HG03432 (cell line): ENCODE results near the gene CASP1.
A peak's percentile ranks its signal among the peaks of the same experiment; 100 is the strongest.

Experiments used
- ATAC-seq: cut with Tn5 transposase; IDR thresholded peaks from one replicate; pipeline ENCODE4 v1.9.1; 2021; ENCODE audit warnings: mild to moderate bottlenecking, moderate library complexity; ENCODE audit not compliant: unreplicated experiment

CASP1 gene

DNA sequence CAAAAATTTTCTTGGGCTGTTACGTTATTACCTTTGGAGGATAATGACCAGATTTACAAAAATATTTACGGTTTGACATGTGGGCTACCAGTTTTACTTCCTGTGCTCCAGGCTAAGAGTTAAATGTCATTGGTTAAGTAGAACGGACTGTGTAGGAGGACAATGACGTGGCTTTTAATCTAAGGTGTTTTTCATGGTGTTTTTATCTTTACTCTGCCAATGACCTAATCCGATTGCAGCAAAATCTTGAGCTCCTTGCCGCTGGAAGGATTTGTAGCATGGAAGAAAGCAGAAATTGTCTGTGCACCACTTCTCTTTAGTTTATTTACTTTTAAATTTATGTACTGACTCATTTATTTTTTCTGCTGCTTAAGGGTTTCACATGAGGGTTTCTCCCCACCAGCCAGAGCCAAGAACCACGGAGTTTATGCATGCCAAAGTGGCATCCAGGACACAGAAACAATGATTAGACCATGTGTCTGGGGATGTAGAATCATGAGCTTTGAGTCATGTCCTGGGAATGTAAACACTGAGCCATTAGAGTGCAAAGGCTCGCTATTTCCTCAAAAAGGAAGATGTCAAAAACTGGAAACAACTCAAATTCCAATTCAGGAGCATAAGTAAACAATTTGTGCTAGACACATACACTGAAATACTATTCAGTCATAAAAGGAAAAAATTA, 12.1 kb upstream of the CASP1 start:
- ATAC-seq = no peak

DNA sequence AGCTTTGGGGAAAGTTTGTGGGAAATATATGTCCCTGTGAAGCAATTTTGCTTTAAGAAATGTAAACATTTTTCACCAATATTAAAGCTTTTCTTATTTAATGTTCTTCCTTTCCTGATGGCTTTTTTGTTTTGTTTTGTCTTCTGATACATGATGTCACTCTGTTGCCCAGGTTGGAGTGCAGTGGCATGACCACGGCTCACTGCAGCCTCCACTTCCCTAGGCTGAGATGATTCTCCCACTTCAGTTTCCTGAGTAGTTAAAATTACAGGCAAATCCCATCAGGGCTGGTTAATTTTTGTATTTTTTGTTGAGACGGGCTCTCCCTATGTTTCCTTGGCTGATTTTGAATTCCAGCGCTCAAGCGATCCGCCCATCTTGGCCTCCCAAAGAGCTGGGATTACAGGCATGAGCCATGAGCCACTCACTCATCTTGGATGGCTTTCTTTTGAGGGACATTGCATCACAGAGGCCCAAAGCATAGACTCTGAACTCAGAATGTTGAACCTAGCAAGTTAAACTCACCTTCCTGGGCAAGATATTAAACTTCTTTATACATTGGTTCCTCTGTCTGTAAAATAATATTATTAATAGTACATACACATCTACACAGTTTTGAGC, 10.8 kb upstream of the CASP1 start:
- ATAC-seq = no peak

DNA sequence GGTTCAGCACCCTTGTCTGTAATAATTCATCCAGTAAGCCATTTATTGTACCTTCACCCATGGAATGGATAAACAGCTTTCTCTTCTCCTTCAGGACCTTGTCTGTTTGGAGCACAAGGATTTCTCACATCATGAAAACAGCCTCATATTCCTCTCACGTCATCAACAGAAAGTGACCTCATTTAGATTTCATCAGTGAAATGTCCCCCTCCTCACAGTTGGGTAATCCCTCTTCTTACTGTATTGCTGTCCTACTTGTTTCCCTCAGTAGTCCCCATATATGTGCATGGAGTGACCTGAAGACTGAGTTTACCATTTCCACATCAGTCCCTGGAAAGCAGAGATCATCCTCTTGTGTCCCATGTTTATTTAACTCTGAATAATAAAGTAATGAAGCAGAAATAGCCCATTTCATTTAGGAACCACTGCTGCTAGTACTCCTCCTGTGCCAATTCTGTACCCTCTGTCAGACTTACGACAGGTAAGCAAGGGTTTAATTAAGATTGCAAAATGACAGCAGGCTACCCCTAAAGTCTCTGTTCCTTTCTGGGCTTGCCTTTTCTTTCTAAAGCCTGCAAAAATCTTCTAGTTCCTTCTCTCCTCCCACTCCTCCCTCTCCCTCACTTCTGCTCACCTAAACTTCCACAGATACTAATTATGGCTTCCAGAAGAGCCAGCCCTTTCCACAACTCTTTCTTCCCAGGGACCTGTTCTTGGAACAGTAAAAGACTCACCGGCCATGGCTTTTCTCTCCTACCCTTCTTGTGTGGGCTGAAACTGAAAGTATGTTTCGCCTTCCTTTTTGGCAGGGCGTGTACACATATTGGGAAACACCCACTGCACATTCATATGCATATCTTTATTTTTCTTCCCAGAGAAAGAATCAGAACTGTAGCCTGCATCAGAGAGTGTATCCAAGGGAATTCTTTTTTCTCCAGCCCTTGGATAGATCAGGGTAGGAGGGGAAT, 9.9 kb upstream of the CASP1 start, which contains the start of gene CARD16:
Gene CARD16 (minus strand): TSS at position 779 of the 968 bp plus-strand sequence. CDS start 38 bp downstream, at position 741.
- ATAC-seq = peak; percentile 99

DNA sequence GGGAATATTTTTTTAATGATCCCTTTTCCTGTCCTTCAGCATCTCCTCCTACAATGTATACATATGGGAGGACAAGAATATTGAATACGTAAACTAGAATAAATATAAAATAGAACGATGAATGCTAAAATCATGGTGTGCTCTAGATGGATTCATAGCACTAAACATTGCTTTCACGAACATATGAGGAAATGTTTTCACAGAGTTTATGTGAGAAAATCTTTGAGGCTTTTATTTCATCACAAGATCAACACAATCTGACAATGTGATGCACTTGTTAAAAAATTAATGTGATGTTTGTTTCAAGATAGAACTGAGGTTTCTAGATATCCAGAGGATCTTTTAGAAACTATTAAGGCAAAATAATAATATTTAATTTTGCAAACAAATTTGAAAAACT, 7.2 kb upstream of the CASP1 start:
- no peak for ATAC-seq

GRCh38 chr11:105040703-105041102, 5.8 kb upstream of the CASP1 start:
- ATAC-seq = no peak

GRCh38 chr11:105034388-105034787, 556 bp downstream of the CASP1 start:
- ATAC-seq = peak; percentile 5

GRCh38 chr11:105033781-105034180, 1.2 kb downstream of the CASP1 start:
- ATAC-seq = no peak

DNA sequence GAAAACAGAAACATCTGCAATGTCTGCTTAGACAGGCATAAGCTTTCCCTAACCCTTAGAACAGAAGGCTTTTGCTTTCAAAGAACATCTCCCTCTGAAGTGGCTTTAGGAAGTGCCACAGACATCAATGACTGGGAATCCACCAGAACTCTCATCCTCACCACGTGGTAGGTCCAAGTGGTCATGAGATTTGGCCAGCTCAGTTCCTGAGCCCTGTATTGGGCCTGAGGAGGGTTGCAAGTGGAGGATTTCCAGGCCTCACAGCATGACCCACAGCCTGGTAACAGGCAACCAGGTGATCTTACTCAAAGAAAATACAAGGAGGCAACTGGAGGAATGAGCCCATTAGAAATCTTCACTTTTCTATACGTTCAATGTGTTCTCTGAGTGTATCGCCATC, 1.6 kb downstream of the CASP1 start:
- ATAC-seq = no peak

GRCh38 chr11:105032495-105032894, 2.4 kb downstream of the CASP1 start:
- peak; percentile 19 for ATAC-seq

GRCh38 chr11:105027678-105028077, 7.3 kb downstream of the CASP1 start:
- no peak for ATAC-seq

GRCh38 chr11:105024394-105024793, 10.6 kb downstream of the CASP1 start:
- no peak for ATAC-seq

DNA sequence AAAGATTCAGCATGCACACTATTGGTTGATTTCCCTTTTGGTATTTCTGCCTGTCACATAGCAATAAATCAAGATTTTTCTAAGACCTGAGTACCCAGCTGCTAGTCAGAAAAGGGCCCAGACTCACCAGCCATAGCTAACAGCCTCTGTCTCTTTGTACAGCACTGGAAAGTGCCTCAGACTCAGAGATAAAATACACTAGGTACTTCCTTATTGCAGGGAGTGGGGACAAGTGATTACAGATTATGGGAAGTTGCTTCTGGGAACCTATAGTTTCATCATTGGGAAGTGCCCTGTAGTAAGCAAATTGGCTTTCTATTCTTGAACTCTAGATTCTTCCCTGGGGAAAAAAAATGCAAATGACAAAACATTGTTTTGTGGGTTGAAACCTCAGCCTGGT, 11.9 kb downstream of the CASP1 start, which contains the start of gene CASP5:
Gene CASP5 (minus strand): TSS at position 166 of the 400 bp plus-strand sequence. CDS start 32 bp downstream, at position 134.
- ATAC-seq = no peak

DNA sequence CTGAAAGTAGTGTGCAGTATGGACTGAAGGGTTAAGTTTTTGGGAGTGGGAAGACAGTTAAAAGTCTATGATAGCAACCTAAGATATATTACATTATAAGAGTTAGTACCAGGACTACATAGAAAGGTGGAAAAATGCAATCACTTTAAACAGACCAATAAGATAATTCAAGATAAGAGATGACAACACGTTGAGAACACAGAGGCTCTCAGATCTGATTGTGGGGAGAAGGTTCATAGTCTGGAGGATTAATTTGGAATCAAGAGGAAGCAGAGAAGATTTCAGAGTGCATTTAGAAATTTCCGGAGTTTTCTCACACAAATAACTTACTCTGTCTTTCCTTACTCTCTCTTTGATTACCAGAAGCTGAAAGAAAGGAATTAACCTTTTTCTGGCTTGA, 12.4 kb downstream of the CASP1 start:
- no peak for ATAC-seq

- no peak for ATAC-seq
Measured at GRCh38 chr11:105007463-105007862, 27.5 kb downstream of the CASP1 start.

GRCh38 chr11:105005451-105005845, 29.5 kb downstream of the CASP1 start:
- no peak for ATAC-seq

DNA sequence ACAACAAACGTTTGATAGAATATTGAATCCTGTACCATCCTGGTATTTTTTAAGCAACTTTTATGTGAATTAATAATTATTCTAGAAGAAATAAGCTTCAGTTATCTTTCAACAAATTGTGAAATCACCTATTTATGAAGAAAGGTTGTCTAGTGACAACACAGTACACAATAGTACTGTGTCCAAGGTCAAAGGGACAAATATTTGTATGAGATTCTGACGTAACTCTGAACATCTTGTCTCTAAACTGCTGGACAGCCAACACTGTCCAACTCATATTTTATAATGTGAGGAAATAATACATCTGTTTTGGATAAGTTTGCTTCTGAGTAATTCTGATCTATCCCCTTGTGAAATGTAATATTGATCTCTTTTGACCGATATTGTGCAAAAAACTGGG, 30.9 kb downstream of the CASP1 start:
- ATAC-seq = no peak

DNA sequence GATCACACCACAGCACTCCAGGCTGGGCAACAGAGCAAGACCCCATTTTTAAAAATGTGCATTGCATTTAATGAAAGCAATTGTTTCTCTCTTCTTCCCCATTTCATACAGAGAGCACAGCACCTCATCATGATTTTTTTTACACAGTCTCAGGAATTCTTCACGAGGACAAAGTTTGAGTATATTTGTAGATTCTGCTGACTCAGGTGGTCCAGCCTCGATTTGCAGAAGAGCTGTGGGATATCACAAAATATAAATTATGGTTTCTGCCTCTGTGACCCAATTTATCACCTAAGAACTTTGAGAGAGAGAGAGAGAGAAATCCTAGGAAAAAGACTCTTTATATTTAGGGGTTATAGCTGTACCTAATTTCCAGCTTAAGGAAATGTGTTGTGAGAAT, 31.8 kb downstream of the CASP1 start:
- ATAC-seq = no peak

DNA sequence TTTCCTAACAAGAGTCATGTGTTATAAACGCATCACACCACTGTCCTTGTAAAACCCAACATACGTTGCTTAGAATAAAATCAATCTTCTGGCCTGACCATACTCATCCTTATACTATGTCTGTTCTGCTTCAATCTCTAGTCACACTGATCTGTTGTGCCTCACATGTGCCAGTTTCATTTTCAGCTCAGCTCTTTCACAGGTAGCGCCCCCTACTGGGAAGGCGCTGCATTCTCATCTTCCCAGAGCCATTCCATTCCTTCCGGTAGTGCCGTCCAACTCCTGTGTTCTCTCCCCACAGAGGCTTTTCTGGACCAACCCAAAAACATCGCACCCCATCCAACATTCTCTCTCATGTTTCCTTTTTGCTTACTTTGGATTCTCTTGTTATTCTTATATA, 34.1 kb downstream of the CASP1 start:
- peak; percentile 89 for ATAC-seq

DNA sequence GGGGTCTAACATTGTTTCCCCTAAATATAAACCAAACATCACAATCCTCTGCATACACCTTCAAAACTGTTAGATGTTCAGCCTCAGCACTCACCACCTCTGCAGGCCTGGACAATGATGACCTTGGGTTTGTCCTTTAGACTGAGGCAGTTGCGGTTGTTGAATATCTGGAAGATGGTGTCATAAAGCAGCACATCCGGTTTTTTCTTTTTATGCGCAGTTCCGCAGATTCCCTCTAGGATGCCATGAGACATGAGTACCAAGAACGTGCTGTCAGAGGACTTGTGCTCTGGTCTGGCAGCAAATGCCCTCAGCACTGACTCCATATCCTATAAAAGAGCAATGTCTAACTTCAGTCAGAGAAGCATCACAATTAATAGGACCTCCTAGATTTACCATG, 34.8 kb downstream of the CASP1 start:
- ATAC-seq = no peak

GRCh38 chr11:104999721-105000120, 35.2 kb downstream of the CASP1 start:
- ATAC-seq = no peak

DNA sequence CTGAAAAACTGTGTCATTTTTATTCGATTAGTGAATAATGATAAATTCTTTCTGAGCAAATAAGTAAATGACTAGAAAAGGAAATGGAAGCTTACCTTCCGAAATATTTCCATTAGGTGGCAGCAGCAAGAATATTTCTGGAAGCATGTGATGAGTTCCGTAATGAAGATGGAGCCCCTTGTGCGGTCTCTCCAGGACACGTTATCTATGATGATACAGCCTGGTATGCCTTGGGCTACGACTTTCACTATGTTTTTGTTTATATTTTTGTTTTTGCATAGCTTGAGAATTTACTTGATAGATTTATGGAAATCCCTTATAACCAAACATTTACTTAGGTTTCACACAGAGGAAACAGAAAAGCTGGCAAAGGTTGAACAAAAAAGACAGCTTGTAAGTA, 37.7 kb downstream of the CASP1 start:
- ATAC-seq = no peak
